Tibial artery (tissue), 4 donors: Measurements from ENCODE around the gene HPGDS.

ENCODE experiments used
- DNase-seq, 2 donors: peaks; one replicate each; pipeline ENCODE4 v3.0.0-alpha.2; 2019
- H3K27ac ChIP-seq, 2 donors: fragments of 200-600 bp; sonication (generic) in 1 of 2; 1 replicate in 1 of 2; 2 replicates in 1 of 2; pipeline ENCODE4 v1.5.1; 2018 to 2019; ENCODE audit warnings: mild to moderate bottlenecking in 1 of 2
- H3K27me3 ChIP-seq, 2 donors: fragments of 200-600 bp; sonication (generic) in 1 of 2; one replicate each; pipeline versions ENCODE4 v1.5.1 to v1.6.0; 2016 to 2019
- H3K36me3 ChIP-seq, 3 donors: fragments of 200-600 bp; sonication (generic) in 2 of 3; one replicate each; pipeline ENCODE4 v1.5.1; 2016 to 2019; ENCODE audit warnings: mild to moderate bottlenecking in 2 of 3
- H3K4me1 ChIP-seq, 4 donors: fragments of 200-600 bp; sonication (generic) in 2 of 4; 1 replicate in 3 of 4; 2 replicates in 1 of 4; pipeline ENCODE4 v1.5.1; 2016 to 2019
- H3K4me3 ChIP-seq, 2 donors: fragments of 200-600 bp; sonication (generic) in 1 of 2; 1 replicate in 1 of 2; 2 replicates in 1 of 2; pipeline ENCODE4 v1.5.1; 2018 to 2019; ENCODE audit warnings: mild to moderate bottlenecking in 2 of 2
- H3K9me3 ChIP-seq, 3 donors: fragments of 200-600 bp; sonication (generic) in 1 of 3; one replicate each; pipeline ENCODE4 v1.5.1; 2016 to 2019
- CTCF ChIP-seq, 2 experiments: fragments of 200-600 bp in 1 of 2; fragments of 450-650 bp in 1 of 2; IDR thresholded peaks; one replicate each; pipeline ENCODE4 v1.5.1; 2017 to 2019; ENCODE audit warnings: antibody characterized with exemption in 2 of 2, mild to moderate bottlenecking in 1 of 2, moderate library complexity in 1 of 2
- intact Hi-C: fragments of 100-400 bp; cut with DNase I; formaldehyde crosslinking; loops from one replicate; pipeline ENCODE4 v1.15.0; 2023; ENCODE audit warnings: low total_unique reads

Gene HPGDS

GRCh38 chr4:94364527-94364926 is 21.9 kb upstream of the HPGDS start:
- no peak overlapping the region for H3K4me3 ChIP-seq
- no peak overlapping the region for H3K27ac ChIP-seq
- intact Hi-C loops: no loop called here
- H3K9me3 ChIP-seq: peaks cover 0 to 9% (median 0%) of the 10 kb centered on the region in 3 donors
- no peaks in the 10 kb centered on the region for H3K4me1 ChIP-seq
- no peaks in the 10 kb centered on the region for H3K36me3 ChIP-seq
- no peak for TF ChIP-seq CTCF (IDR thresholded peaks at IDR 0.05)
- H3K27me3 ChIP-seq: no peaks in the 10 kb centered on the region
- no peak for DNase-seq

- no peak for TF ChIP-seq CTCF (IDR thresholded peaks at IDR 0.05)
- no peaks in the 10 kb centered on the region for H3K27me3 ChIP-seq
- no peak for DNase-seq
- peaks cover 0 to 9% (median 0%) of the 10 kb centered on the region in 3 donors for H3K9me3 ChIP-seq
- H3K4me1 ChIP-seq: no peaks in the 10 kb centered on the region
- intact Hi-C loops: no loop called here
- no peak overlapping the region for H3K4me3 ChIP-seq
- H3K27ac ChIP-seq: no peak overlapping the region
- H3K36me3 ChIP-seq: no peaks in the 10 kb centered on the region
These were observed 20.6 kb upstream of the HPGDS start for GRCh38 chr4:94363136-94363655.

- H3K36me3 ChIP-seq: no peaks in the 10 kb centered on the region
- TF ChIP-seq CTCF (IDR thresholded peaks at IDR 0.05): no peak
- no peaks in the 10 kb centered on the region for H3K4me1 ChIP-seq
- no peak for DNase-seq
- H3K27ac ChIP-seq: no peak overlapping the region
- no peaks in the 10 kb centered on the region for H3K9me3 ChIP-seq
- intact Hi-C loops: no loop called here
- H3K4me3 ChIP-seq: no peak overlapping the region
- H3K27me3 ChIP-seq: no peaks in the 10 kb centered on the region
These were observed 17.2 kb upstream of the HPGDS start for GRCh38 chr4:94359838-94360237.

GRCh38 chr4:94359221-94359620 is 16.6 kb upstream of the HPGDS start:
- no peaks in the 10 kb centered on the region for H3K4me1 ChIP-seq
- H3K9me3 ChIP-seq: no peaks in the 10 kb centered on the region
- TF ChIP-seq CTCF (IDR thresholded peaks at IDR 0.05): no peak
- no peaks in the 10 kb centered on the region for H3K36me3 ChIP-seq
- no peak for DNase-seq
- H3K4me3 ChIP-seq: no peak overlapping the region
- no peak overlapping the region for H3K27ac ChIP-seq
- no peaks in the 10 kb centered on the region for H3K27me3 ChIP-seq
- intact Hi-C loops: no loop called here

- Histone ChIP-seq H3K27ac (no peak overlapping the region), H3K36me3 (no peaks in the 10 kb centered on the region), H3K27me3 (no peaks in the 10 kb centered on the region), H3K4me1 (no peaks in the 10 kb centered on the region), H3K9me3 (no peaks in the 10 kb centered on the region), H3K4me3 (no peak overlapping the region)
- TF ChIP-seq CTCF (IDR thresholded peaks at IDR 0.05): no peak
- intact Hi-C loops: no loop called here
- no peak for DNase-seq
These were observed 15.5 kb upstream of the HPGDS start for GRCh38 chr4:94358101-94358500.

- Histone ChIP-seq H3K36me3 (no peaks in the 10 kb centered on the region), H3K4me1 (no peaks in the 10 kb centered on the region), H3K27me3 (no peaks in the 10 kb centered on the region), H3K4me3 (no peak overlapping the region), H3K27ac (no peak overlapping the region), H3K9me3 (no peaks in the 10 kb centered on the region)
- no peak for DNase-seq
- intact Hi-C loops: no loop called here
- no peak for TF ChIP-seq CTCF (IDR thresholded peaks at IDR 0.05)
These were observed 15.0 kb upstream of the HPGDS start for GRCh38 chr4:94357624-94358023.
